ENCODE data around the gene THRAP3. TPM values are rescaled to one million over a fixed set of nuclear protein-coding genes. Genes with fewer than 3 reads are reported as not detected.

Gene THRAP3
- total and polyA plus RNA-seq, 2 of the 8 experiments (the other 6 are each of a cell fraction or from before 2014, with no cell fraction given), result 40.2 to 183 TPM

GRCh38 chr1:36178471-36179219 lies 45.6 kb upstream of the THRAP3 start (continued):
- TF ChIP-seq EZH2 (IDR thresholded peaks at IDR 0.05; ENCODE audit: low read depth, low read length, severe bottlenecking) (peak; percentile 44), YY1 (IDR thresholded peaks at IDR 0.05; ENCODE audit: low read depth, low read length) (0 out of 2 replicates have a peak, but pooled peaks have one; percentile 17), FOSL1 (IDR thresholded peaks at IDR 0.05; ENCODE audit: insufficient read depth, low read depth, low read length) (no peak), RAD21 (IDR thresholded peaks at IDR 0.05 in 1 of 2, conservative IDR thresholded peaks at IDR 0.05 in 1 of 2; ENCODE audit: low read depth in 2 of 2, low read length in 2 of 2) (peak; percentile 6 to 18; a peak in 1 of 4 replicates), CTCF (IDR thresholded peaks at IDR 0.05; ENCODE audit: control extremely low read depth in 1 of 3, insufficient read depth in 1 of 3, low read depth in 1 of 3, low read length in 3 of 3) (peak in 1 of 3 experiments; percentile 23; a peak in 1 of 4 replicates), EGR1 (IDR thresholded peaks at IDR 0.05; ENCODE audit: borderline replicate concordance, low read depth, low read length) (no peak; the same call in 1 of the 2 replicates), CHD1 (IDR thresholded peaks at IDR 0.05; ENCODE audit: low read depth, low read length) (no peak), USF2 (IDR thresholded peaks at IDR 0.05; ENCODE audit: low read length) (no peak), KDM1A (IDR thresholded peaks at IDR 0.05; ENCODE audit: borderline replicate concordance, low read length) (0 out of 2 replicates have a peak, but pooled peaks have one; percentile 33), ASH2L (IDR thresholded peaks at IDR 0.05; ENCODE audit: low read length) (peak; percentile 45), KDM5A (IDR thresholded peaks at IDR 0.05; ENCODE audit: low read length) (no peak), TAF1 (IDR thresholded peaks at IDR 0.05; ENCODE audit: low read depth, low read length) (peak; percentile 61), RBBP5 (IDR thresholded peaks at IDR 0.05; ENCODE audit: borderline replicate concordance, low read depth, low read length) (0 out of 2 replicates have a peak, but pooled peaks have one; percentile 44), TCF12 (IDR thresholded peaks at IDR 0.05; ENCODE audit: low read depth, low read length) (no peak), SRF (IDR thresholded peaks at IDR 0.05; ENCODE audit: low read depth, low read length) (no peak)

Data from H1 (cell line).